ENCODE data around the gene CRIP3.

DNA sequence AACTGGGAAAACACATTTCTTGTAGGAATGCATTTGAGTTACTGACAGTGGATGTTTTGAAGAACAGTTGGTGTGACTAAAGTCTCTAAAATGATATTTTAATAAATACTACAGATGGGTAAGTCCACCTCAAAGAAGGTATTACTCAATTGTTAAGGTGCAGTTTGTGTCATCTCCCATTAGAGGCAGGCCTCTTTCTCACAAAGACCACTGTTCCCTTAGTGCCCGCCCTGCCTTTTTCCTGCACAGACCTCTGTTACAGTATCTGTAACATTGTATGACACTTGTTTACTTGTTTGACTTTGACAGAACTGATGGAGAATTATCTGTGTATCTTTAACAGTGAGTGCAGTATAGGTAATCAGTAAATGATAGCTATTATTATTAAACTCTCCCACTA, 5.2 kb upstream of the CRIP3 start:
- no peak for TF ChIP-seq EZH2 (IDR thresholded peaks at IDR 0.05; ENCODE audit: low read depth)
- TF ChIP-seq, protein P1, sequence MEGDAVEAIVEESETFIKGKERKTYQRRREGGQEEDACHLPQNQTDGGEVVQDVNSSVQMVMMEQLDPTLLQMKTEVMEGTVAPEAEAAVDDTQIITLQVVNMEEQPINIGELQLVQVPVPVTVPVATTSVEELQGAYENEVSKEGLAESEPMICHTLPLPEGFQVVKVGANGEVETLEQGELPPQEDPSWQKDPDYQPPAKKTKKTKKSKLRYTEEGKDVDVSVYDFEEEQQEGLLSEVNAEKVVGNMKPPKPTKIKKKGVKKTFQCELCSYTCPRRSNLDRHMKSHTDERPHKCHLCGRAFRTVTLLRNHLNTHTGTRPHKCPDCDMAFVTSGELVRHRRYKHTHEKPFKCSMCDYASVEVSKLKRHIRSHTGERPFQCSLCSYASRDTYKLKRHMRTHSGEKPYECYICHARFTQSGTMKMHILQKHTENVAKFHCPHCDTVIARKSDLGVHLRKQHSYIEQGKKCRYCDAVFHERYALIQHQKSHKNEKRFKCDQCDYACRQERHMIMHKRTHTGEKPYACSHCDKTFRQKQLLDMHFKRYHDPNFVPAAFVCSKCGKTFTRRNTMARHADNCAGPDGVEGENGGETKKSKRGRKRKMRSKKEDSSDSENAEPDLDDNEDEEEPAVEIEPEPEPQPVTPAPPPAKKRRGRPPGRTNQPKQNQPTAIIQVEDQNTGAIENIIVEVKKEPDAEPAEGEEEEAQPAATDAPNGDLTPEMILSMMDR (conservative IDR thresholded peaks at IDR 0.05): no peak

Measured in PC-9 (cell line).